Breast epithelium (tissue), 3 donors: Measurements from ENCODE around the gene ITGB8.

ENCODE experiments used
- POLR2A ChIP-seq: fragments of 450-650 bp; IDR thresholded peaks from one replicate; pipeline ENCODE4 v1.6.1; 2016; ENCODE audit warnings: antibody characterized with exemption, mild to moderate bottlenecking, moderate library complexity
- POLR2AphosphoS5 ChIP-seq, 3 donors: sonication (generic); formaldehyde crosslinking; IDR thresholded peaks; one replicate each; pipeline ENCODE4 v1.6.1; 2017; ENCODE audit warnings: antibody characterized with exemption in 3 of 3
- TF ChIP-seq, protein P1 (sequence below), 3 donors: fragments of 450-650 bp; IDR thresholded peaks; one replicate each; pipeline ENCODE4 v1.5.1; 2016 to 2017; ENCODE audit warnings: antibody characterized with exemption in 3 of 3, mild to moderate bottlenecking in 3 of 3, moderate library complexity in 3 of 3

DNA sequence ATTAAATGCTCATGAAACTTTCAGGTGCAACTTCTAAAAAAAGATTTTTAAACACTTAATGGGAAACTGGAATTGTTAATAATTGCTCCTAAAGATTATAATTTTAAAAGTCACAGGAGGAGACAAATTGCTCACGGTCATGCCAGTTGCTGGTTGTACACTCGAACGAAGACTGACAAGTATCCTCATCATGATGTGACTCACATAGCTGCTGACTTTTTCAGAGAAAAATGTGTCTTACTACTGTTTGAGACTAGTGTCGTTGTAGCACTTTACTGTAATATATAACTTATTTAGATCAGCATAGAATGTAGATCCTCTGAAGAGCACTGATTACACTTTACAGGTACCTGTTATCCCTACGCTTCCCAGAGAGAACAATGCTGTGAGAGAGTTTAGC is 79.3 kb downstream of the ITGB8 start:
- TF ChIP-seq, protein P1, sequence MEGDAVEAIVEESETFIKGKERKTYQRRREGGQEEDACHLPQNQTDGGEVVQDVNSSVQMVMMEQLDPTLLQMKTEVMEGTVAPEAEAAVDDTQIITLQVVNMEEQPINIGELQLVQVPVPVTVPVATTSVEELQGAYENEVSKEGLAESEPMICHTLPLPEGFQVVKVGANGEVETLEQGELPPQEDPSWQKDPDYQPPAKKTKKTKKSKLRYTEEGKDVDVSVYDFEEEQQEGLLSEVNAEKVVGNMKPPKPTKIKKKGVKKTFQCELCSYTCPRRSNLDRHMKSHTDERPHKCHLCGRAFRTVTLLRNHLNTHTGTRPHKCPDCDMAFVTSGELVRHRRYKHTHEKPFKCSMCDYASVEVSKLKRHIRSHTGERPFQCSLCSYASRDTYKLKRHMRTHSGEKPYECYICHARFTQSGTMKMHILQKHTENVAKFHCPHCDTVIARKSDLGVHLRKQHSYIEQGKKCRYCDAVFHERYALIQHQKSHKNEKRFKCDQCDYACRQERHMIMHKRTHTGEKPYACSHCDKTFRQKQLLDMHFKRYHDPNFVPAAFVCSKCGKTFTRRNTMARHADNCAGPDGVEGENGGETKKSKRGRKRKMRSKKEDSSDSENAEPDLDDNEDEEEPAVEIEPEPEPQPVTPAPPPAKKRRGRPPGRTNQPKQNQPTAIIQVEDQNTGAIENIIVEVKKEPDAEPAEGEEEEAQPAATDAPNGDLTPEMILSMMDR (IDR thresholded peaks at IDR 0.05) = no peak
- TF ChIP-seq POLR2A (no peak), POLR2AphosphoS5 (IDR thresholded peaks at IDR 0.05) (no peak)
